ENCODE data around the gene RAD51AP2.

RAD51AP2 gene

GRCh38 chr2:17545680-17546613 lies 27.7 kb upstream of the RAD51AP2 start:
- no peak for TF ChIP-seq CTCF (conservative IDR thresholded peaks at IDR 0.05; ENCODE audit: low read depth, low read length)
- no peak overlapping the region for H3K4me3 ChIP-seq (IDR thresholded peaks at IDR 0.05; ENCODE audit: insufficient read depth, low read depth, low read length)

GRCh38 chr2:17544256-17544655 lies 26.0 kb upstream of the RAD51AP2 start:
- no peaks in the 10 kb centered on the region for H3K4me1 ChIP-seq (ENCODE audit: low read depth, poor library complexity, severe bottlenecking)
- H3K9ac ChIP-seq: no peak overlapping the region
- H3K27me3 ChIP-seq (ENCODE audit: insufficient read depth, low read depth): no peaks in the 10 kb centered on the region
- H3K79me2 ChIP-seq (ENCODE audit: insufficient read depth, low read depth): no peaks in the 10 kb centered on the region
- H3K4me2 ChIP-seq: no peak overlapping the region
- H2AFZ ChIP-seq (ENCODE audit: low read depth): no peak overlapping the region
- H3K36me3 ChIP-seq (ENCODE audit: insufficient read depth): no peaks in the 10 kb centered on the region
- no peak overlapping the region for H3K27ac ChIP-seq
- H3K4me3 ChIP-seq (IDR thresholded peaks at IDR 0.05; ENCODE audit: insufficient read depth, low read depth, low read length): no peak overlapping the region
- no peak for TF ChIP-seq CTCF (conservative IDR thresholded peaks at IDR 0.05; ENCODE audit: low read depth, low read length)
- H4K20me1 ChIP-seq (ENCODE audit: insufficient read depth): no peaks in the 10 kb centered on the region

More at GRCh38 chr2:17545680-17546613, 27.7 kb upstream of the RAD51AP2 start:
- Histone ChIP-seq H3K9ac (no peak overlapping the region), H4K20me1 (ENCODE audit: insufficient read depth) (no peaks in the 10 kb centered on the region), H3K4me2 (no peak overlapping the region), H3K79me2 (ENCODE audit: insufficient read depth, low read depth) (no peaks in the 10 kb centered on the region), H3K4me1 (ENCODE audit: low read depth, poor library complexity, severe bottlenecking) (no peaks in the 10 kb centered on the region), H3K36me3 (ENCODE audit: insufficient read depth) (no peaks in the 10 kb centered on the region), H2AFZ (ENCODE audit: low read depth) (no peak overlapping the region), H3K27me3 (ENCODE audit: insufficient read depth, low read depth) (no peaks in the 10 kb centered on the region), H3K27ac (no peak overlapping the region)

GRCh38 chr2:17543848-17544247 lies 25.6 kb upstream of the RAD51AP2 start:
- no peaks in the 10 kb centered on the region for H3K79me2 ChIP-seq (ENCODE audit: insufficient read depth, low read depth)
- H3K9ac ChIP-seq: no peak overlapping the region
- no peak for TF ChIP-seq CTCF (conservative IDR thresholded peaks at IDR 0.05; ENCODE audit: low read depth, low read length)

GRCh38 chr2:17543131-17543660 lies 25.0 kb upstream of the RAD51AP2 start:
- no peaks in the 10 kb centered on the region for H3K36me3 ChIP-seq (ENCODE audit: insufficient read depth)
- no peaks in the 10 kb centered on the region for H4K20me1 ChIP-seq (ENCODE audit: insufficient read depth)
- H3K4me1 ChIP-seq (ENCODE audit: low read depth, poor library complexity, severe bottlenecking): peaks cover 4% of the 10 kb centered on the region
- no peak overlapping the region for H3K27ac ChIP-seq
- H3K4me2 ChIP-seq: no peak overlapping the region
- no peaks in the 10 kb centered on the region for H3K27me3 ChIP-seq (ENCODE audit: insufficient read depth, low read depth)
- H2AFZ ChIP-seq (ENCODE audit: low read depth): no peak overlapping the region
- no peak overlapping the region for H3K4me3 ChIP-seq (IDR thresholded peaks at IDR 0.05; ENCODE audit: insufficient read depth, low read depth, low read length)
- no peaks in the 10 kb centered on the region for H3K79me2 ChIP-seq (ENCODE audit: insufficient read depth, low read depth)
- H3K9ac ChIP-seq: no peak overlapping the region
- TF ChIP-seq CTCF (conservative IDR thresholded peaks at IDR 0.05; ENCODE audit: low read depth, low read length): no peak

More at GRCh38 chr2:17543848-17544247, 25.6 kb upstream of the RAD51AP2 start:
- H3K4me3 ChIP-seq (IDR thresholded peaks at IDR 0.05; ENCODE audit: insufficient read depth, low read depth, low read length): no peak overlapping the region
- H3K27me3 ChIP-seq (ENCODE audit: insufficient read depth, low read depth): no peaks in the 10 kb centered on the region
- no peak overlapping the region for H3K27ac ChIP-seq
- H2AFZ ChIP-seq (ENCODE audit: low read depth): no peak overlapping the region
- no peaks in the 10 kb centered on the region for H3K36me3 ChIP-seq (ENCODE audit: insufficient read depth)
- no peaks in the 10 kb centered on the region for H3K4me1 ChIP-seq (ENCODE audit: low read depth, poor library complexity, severe bottlenecking)
- no peak overlapping the region for H3K4me2 ChIP-seq
- no peaks in the 10 kb centered on the region for H4K20me1 ChIP-seq (ENCODE audit: insufficient read depth)
